PFSK-1 (cell line): Measurements from ENCODE around the gene KIF5C.

Source experiments
- FOXP2 ChIP-seq: optimal IDR thresholded peaks from 2 replicates; pipeline ENCODE3; 2011; ENCODE audit warnings: borderline replicate concordance, control low read depth, inconsistent platforms; ENCODE audit not compliant: insufficient read depth; ENCODE audit errors: extremely low read length, extremely low read depth
- POLR2AphosphoS5 ChIP-seq: IDR thresholded peaks from 2 replicates; pipeline ENCODE4 v1.6.1; 2012; ENCODE audit warnings: low read depth, mild to moderate bottlenecking, control low read depth, low read length, moderate library complexity
- REST ChIP-seq, 2 experiments: IDR thresholded peaks; 2 replicates each; pipeline versions ENCODE4 v1.6.1 to v1.8.0; 2011 to 2012; ENCODE audit warnings: low read depth in 2 of 2, low read length in 2 of 2, control low read depth in 1 of 2, inconsistent platforms in 1 of 2, mild to moderate bottlenecking in 1 of 2, moderate library complexity in 1 of 2; ENCODE audit not compliant: insufficient read depth in 1 of 2
- SIN3A ChIP-seq: IDR thresholded peaks from 2 replicates; pipeline ENCODE4 v1.6.1; 2012; ENCODE audit warnings: mild to moderate bottlenecking, low read length, moderate library complexity, borderline replicate concordance; ENCODE audit not compliant: insufficient read depth
- TAF1 ChIP-seq: IDR thresholded peaks from 2 replicates; pipeline ENCODE4 v1.6.1; 2012; ENCODE audit warnings: low read length, control low read depth, borderline replicate concordance; ENCODE audit not compliant: insufficient read depth

Gene KIF5C

GRCh38 chr2:148966438-148966758 is 91.4 kb downstream of the KIF5C start:
- no peak for TF ChIP-seq REST (IDR thresholded peaks at IDR 0.05; ENCODE audit: insufficient read depth in 1 of 2, low read depth in 2 of 2, low read length in 2 of 2)
- no peak for TF ChIP-seq FOXP2
- no peak for TF ChIP-seq TAF1
- TF ChIP-seq POLR2AphosphoS5 = no peak
- no peak for TF ChIP-seq SIN3A

- TF ChIP-seq TAF1 (no peak), SIN3A (no peak)
Observed at GRCh38 chr2:148967056-148967455, 92.0 kb downstream of the KIF5C start.

- TF ChIP-seq REST (IDR thresholded peaks at IDR 0.05; ENCODE audit: insufficient read depth in 1 of 2, low read depth in 2 of 2, low read length in 2 of 2) = no peak
Observed at GRCh38 chr2:148967578-148967977, 92.6 kb downstream of the KIF5C start.

- TF ChIP-seq FOXP2 (no peak), REST (IDR thresholded peaks at IDR 0.05; ENCODE audit: insufficient read depth in 1 of 2, low read depth in 2 of 2, low read length in 2 of 2) (no peak), TAF1 (no peak), SIN3A (no peak), POLR2AphosphoS5 (no peak)
Observed at GRCh38 chr2:148968301-148968700, 93.3 kb downstream of the KIF5C start.

- no peak for TF ChIP-seq REST (IDR thresholded peaks at IDR 0.05; ENCODE audit: insufficient read depth in 1 of 2, low read depth in 2 of 2, low read length in 2 of 2)
- TF ChIP-seq POLR2AphosphoS5 = no peak
- TF ChIP-seq SIN3A = no peak
- TF ChIP-seq FOXP2 = no peak
- no peak for TF ChIP-seq TAF1
Observed at GRCh38 chr2:148968776-148969319, 93.8 kb downstream of the KIF5C start.

GRCh38 chr2:148969659-148970061 is 94.6 kb downstream of the KIF5C start:
- TF ChIP-seq TAF1 = no peak
- TF ChIP-seq SIN3A = no peak
- no peak for TF ChIP-seq REST (IDR thresholded peaks at IDR 0.05; ENCODE audit: insufficient read depth in 1 of 2, low read depth in 2 of 2, low read length in 2 of 2)
- TF ChIP-seq POLR2AphosphoS5 = no peak
- no peak for TF ChIP-seq FOXP2
